Left lung (tissue), 10 donors: Measurements from ENCODE around the gene ASB3. TPM values are rescaled to one million over a fixed set of nuclear protein-coding genes. Genes with fewer than 3 reads are reported as not detected.

Experiments
- ATAC-seq: fragments of 200-7000 bp; cut with Tn5 transposase; one replicate; pipeline ENCODE4 v1.9.1; 2020; ENCODE audit warnings: moderate library complexity
- DNase-seq, 4 donors: peaks; one replicate each; pipeline ENCODE4 v3.0.0-alpha.2; 2013 to 2020
- H3K27ac ChIP-seq, 2 donors: fragments of 200-600 bp; sonication (generic) in 1 of 2; one replicate each; pipeline versions ENCODE4 v1.5.0 to v1.8.0; 2020 to 2021
- H3K27me3 ChIP-seq, 2 donors: fragments of 200-600 bp; sonication (generic) in 1 of 2; one replicate each; pipeline versions ENCODE4 v1.5.0 to v1.8.0; 2020 to 2021
- H3K36me3 ChIP-seq, 2 donors: fragments of 200-600 bp; sonication (generic) in 1 of 2; one replicate each; pipeline versions ENCODE4 v1.5.0 to v1.8.0; 2020 to 2021
- H3K4me1 ChIP-seq, 2 donors: fragments of 200-600 bp; one replicate each; pipeline ENCODE4 v1.8.0; 2021
- H3K4me3 ChIP-seq, 2 donors: fragments of 200-600 bp; sonication (generic) in 1 of 2; one replicate each; pipeline versions ENCODE4 v1.5.0 to v1.8.0; 2020 to 2021; ENCODE audit warnings: mild to moderate bottlenecking in 1 of 2
- H3K9me3 ChIP-seq, 2 donors: fragments of 200-600 bp; sonication (generic) in 1 of 2; one replicate each; pipeline versions ENCODE4 v1.5.0 to v1.8.0; 2020 to 2021
- intact Hi-C, 2 donors: fragments of 100-400 bp; cut with DNase I; formaldehyde crosslinking; loops; one replicate each; pipeline versions ENCODE4 v1.11.2 to v1.14.2; 2022
- polyA plus RNA-seq, 6 donors: library from polyadenylated mRNA; unstranded; fragments of 120-200 nt; gene quantifications; one replicate each; pipeline ENCODE4 v1.2.1, GENCODE V29; 2013; ENCODE audit not compliant: insufficient read length in 6 of 6
- total RNA-seq, 2 donors: library from RNA; stranded (reverse); fragmentation: NEBNext Ultra II Directional; extraction: Animal tissue kit (Norgen Biotek cat#: 25700); gene quantifications; one replicate each; pipeline ENCODE4 v1.2.1, GENCODE V29; 2021
- TF ChIP-seq, protein P1 (sequence below), 2 donors: fragments of 200-600 bp; sonication (generic) in 1 of 2; IDR thresholded peaks; one replicate each; pipeline versions ENCODE4 v1.5.0 to v1.8.0; 2021; ENCODE audit warnings: antibody characterized with exemption in 2 of 2
- donor health status: DM: no; HTN: yes; CAD: no.
- donor health status: DM: no; HTN: no; CAD: no.

The ASB3 gene
- total and polyA plus RNA-seq, 8 donors = 22.7 to 39.6 (median 31.3) TPM

GRCh38 chr2:53633441-53633840 lies 153.3 kb downstream of the ASB3 start:
- Histone ChIP-seq H3K9me3 (no peaks in the 10 kb centered on the region), H3K36me3 (no peaks in the 10 kb centered on the region), H3K4me1 (no peaks in the 10 kb centered on the region), H3K4me3 (no peak overlapping the region), H3K27ac (no peak overlapping the region), H3K27me3 (no peaks in the 10 kb centered on the region)
- TF ChIP-seq, protein P1, sequence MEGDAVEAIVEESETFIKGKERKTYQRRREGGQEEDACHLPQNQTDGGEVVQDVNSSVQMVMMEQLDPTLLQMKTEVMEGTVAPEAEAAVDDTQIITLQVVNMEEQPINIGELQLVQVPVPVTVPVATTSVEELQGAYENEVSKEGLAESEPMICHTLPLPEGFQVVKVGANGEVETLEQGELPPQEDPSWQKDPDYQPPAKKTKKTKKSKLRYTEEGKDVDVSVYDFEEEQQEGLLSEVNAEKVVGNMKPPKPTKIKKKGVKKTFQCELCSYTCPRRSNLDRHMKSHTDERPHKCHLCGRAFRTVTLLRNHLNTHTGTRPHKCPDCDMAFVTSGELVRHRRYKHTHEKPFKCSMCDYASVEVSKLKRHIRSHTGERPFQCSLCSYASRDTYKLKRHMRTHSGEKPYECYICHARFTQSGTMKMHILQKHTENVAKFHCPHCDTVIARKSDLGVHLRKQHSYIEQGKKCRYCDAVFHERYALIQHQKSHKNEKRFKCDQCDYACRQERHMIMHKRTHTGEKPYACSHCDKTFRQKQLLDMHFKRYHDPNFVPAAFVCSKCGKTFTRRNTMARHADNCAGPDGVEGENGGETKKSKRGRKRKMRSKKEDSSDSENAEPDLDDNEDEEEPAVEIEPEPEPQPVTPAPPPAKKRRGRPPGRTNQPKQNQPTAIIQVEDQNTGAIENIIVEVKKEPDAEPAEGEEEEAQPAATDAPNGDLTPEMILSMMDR (IDR thresholded peaks at IDR 0.05) = no peak
- ATAC-seq = no peak
- no peak for DNase-seq
- intact Hi-C loops = no loop called here

- Histone ChIP-seq H3K27ac (no peak overlapping the region), H3K4me1 (no peaks in the 10 kb centered on the region), H3K36me3 (no peaks in the 10 kb centered on the region), H3K4me3 (no peak overlapping the region), H3K27me3 (no peaks in the 10 kb centered on the region), H3K9me3 (no peaks in the 10 kb centered on the region)
- ATAC-seq = no peak
- intact Hi-C loops = no loop called here
- TF ChIP-seq, protein P1 (IDR thresholded peaks at IDR 0.05) = no peak
- DNase-seq = no peak
Observed at GRCh38 chr2:53632714-53633113, 154.0 kb downstream of the ASB3 start.

DNA sequence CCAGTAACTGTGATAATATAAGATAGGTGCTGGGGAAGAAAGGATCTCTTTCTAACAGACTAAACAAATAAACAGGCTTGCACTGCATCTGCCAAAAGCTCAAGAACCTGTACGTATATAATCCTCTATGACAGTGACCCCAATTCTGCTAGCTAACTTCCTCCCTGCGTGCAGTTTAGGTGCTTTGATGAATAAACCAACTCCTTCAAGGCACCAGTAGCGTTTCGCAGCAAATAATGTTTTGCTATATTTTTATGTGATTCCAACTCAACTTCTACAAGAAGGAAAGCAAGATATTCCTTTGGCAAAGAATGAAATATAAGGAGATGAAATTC lies 154.7 kb downstream of the ASB3 start:
- Histone ChIP-seq H3K27ac (no peak overlapping the region), H3K4me3 (no peak overlapping the region), H3K36me3 (no peaks in the 10 kb centered on the region), H3K9me3 (no peaks in the 10 kb centered on the region), H3K27me3 (no peaks in the 10 kb centered on the region), H3K4me1 (no peaks in the 10 kb centered on the region)
- intact Hi-C loops = no loop called here
- no peak for ATAC-seq
- TF ChIP-seq, protein P1 (IDR thresholded peaks at IDR 0.05) = no peak
- no peak for DNase-seq

DNA sequence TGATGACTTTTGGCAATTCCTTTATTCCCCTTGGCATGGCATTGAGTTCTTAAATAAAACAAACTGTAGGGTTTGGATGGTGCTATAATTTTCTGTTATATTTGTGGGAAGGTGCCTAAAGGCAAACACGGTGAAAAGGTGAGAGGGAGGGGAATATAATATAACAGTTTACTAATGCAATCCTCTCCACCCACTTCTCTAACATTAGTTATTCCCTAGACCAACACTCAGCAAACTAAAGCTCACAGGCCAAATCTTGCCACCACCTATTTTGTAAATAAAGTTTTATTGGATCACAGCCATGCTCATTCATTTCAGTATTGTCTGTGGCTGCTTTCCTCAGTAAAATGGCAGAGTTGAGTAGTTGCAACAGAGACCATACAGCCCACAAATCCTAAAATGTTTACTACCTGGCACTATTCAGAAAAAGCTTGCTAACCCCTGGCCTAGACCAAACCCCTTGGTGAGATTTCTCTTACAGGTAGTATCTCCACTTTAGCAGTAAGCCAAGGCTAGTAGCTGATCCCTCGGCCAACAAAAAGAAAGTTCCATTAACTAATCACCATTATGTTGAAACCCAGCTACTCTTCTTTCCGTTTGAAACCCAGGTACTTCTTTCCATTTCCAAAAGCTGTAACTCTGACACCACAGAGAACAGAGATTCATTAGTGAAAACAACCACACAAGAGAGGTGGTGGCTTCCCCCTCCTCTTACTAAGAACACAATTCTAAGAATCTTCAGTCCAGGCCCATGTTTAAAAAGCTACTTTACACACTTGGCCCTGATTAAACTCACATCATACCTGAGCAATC lies 155.2 kb downstream of the ASB3 start:
- H3K4me3 ChIP-seq = no peak overlapping the region
- no peak overlapping the region for H3K27ac ChIP-seq
- H3K36me3 ChIP-seq = no peaks in the 10 kb centered on the region
- no peaks in the 10 kb centered on the region for H3K27me3 ChIP-seq
- H3K4me1 ChIP-seq = no peaks in the 10 kb centered on the region
- TF ChIP-seq, protein P1 (IDR thresholded peaks at IDR 0.05) = no peak
- intact Hi-C loops = no loop called here
- no peak for DNase-seq
- H3K9me3 ChIP-seq = no peaks in the 10 kb centered on the region
- ATAC-seq = no peak

- Histone ChIP-seq H3K36me3 (no peaks in the 10 kb centered on the region), H3K27ac (no peak overlapping the region), H3K4me3 (no peak overlapping the region), H3K27me3 (no peaks in the 10 kb centered on the region), H3K9me3 (no peaks in the 10 kb centered on the region), H3K4me1 (no peaks in the 10 kb centered on the region)
- TF ChIP-seq, protein P1 (IDR thresholded peaks at IDR 0.05) = no peak
- no peak for ATAC-seq
- intact Hi-C loops = no loop called here
- DNase-seq = no peak
Observed at GRCh38 chr2:53630026-53630606, 156.6 kb downstream of the ASB3 start.
